NCI-H1930 (cell line): ENCODE data around the gene IL17A.

Experiments used
- DNase-seq, 2 experiments: peaks; one replicate each; lab custom pipeline; 2025; lab: John Stamatoyannopoulos, UW

Gene IL17A

DNA sequence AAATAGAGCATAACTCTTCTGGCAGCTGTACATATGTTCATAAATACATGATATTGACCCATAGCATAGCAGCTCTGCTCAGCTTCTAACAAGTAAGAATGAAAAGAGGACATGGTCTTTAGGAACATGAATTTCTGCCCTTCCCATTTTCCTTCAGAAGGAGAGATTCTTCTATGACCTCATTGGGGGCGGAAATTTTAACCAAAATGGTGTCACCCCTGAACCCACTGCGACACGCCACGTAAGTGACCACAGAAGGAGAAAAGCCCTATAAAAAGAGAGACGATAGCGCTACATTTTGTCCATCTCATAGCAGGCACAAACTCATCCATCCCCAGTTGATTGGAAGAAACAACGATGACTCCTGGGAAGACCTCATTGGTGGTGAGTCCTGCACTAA lies at the start of gene IL17A:
Gene IL17A, plus strand, starts transcription at position 301 of the 400 bp plus-strand sequence. Its CDS starts 57 bp downstream, at position 358.
- DNase-seq = no peak

DNA sequence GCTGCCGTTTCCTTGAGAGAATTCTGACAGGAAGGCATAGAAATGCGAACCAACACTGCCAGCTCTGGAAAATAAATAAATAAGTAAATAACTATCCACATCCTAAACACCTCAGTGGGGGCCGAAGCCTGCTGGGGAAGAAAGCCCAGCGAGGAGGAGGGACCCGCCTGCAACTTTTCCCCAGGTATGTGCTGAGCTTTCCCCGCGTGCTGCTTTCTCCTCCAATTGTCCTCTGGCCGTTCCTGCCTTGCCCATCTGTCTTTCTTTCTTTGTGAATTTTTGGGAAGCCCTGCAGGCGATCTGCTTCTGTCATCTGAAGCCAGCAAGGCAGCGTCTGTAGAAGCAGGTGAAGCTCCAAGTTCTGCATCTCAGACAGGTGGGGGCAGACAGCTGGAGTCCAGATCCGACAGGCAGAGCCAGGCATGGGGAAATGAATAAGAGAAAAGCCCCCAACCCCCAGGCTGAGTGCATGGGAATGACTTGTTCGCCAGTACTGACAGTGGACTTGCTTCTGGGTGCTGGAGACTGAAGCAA lies 49.2 kb upstream of the IL17A start:
- no peak for DNase-seq

DNA sequence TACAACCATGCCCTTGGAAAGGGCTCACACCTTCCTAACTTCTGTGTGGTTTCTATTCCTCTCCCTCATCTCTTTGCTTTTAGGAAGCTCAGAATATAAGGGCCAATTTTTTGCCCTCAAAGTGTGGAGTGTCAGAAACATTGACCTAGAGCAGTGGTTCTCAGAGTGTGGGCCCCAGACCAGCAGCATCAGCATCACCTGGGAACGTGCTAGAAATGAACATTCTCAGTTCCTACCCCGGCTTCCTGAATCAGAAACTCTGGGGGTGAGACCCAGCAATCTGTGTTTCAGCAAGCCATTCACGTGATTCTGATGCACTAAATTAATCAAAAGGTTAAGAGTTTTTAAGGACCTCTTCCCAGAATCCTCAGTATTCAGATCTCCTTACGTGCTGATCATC lies 47.9 kb upstream of the IL17A start:
- no peak for DNase-seq

DNA sequence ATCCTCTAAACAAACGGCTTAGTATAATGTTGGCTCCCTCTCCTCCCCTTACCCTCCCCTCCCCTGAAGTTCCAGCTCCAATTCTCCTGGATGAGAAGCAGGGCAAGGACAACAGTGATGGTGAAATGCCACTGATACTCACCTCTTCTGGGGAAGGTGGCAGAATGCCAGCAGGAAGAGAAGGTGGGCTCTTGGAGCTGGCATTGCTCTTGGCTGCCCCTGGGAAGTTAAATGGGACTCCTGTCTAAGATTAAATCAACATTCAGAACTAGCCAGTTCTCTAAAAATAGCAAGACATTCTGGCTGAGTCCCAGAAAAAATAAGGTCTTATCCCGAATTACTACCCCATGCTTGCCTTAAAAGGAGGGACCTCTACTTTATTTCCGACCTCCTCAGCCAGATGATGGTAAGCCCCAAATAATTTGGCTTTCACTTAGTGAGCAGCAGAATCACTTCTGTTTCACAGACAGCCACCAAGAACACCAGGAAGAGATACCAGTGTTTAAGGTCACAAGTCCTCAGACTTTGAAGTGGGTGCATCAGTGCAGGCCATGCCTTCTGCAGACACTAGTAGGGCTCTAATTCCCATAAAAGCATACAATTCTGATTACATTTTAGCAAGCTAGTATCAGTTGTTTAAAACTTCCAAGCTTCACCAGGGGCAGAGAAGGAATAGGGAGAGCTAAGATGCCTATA lies 46.0 kb upstream of the IL17A start:
- no peak for DNase-seq

DNA sequence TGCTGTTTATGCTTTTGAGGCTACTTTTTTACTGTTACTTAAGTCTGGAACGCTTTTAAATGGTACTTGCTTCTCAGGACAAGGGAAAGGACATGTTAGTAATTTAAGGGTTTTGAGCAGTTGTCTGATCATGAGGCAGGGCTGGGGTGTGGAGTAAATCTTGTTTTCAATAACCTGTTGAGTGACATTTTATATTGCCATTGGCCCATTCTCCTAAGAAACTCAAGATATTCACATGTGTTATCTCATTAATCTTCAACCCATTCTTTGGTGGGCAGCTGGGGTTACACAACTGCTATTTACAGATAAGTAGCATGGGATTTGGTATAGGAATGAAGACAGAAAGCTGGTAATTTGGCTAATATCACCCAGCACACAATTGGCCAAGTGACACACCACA lies 44.6 kb upstream of the IL17A start:
- no peak for DNase-seq

DNA sequence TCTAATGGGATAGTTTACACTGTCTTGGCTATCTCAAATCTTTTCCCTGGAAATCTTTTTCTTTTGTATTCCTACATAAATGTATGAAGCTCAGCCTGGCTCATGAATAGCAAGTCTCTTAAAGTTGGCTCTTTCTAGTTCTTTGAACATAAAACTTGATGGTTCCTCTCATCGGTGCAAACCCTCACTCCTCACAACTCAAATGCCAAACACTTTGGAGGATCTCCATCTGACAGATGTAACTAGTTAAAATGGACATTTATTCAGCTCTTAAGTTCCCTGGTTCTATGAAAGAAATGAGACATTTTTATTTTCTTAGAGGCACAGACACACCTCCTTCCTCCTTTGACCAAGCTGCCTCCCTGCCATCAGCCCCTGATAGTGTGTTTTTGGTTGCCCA lies 43.6 kb upstream of the IL17A start:
- no peak for DNase-seq

DNA sequence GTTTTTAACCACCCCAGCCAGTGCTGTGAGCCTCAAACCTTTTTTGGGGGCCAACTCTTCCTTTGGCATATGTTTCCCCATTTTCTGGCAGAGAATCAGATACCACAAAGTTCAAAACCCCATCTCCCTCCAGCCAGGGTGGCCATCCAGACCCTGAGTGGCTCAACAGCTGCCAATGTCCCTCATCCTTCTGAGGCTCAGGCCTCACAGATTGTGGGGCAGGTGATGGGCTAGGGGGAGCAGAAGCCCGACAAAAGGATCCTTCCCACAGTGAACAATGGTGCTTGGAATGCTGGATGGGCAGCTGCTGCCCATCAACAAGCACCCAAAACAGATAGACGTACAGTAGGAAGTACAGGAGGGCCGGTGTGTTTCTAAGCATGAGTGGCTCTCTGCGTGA lies 42.6 kb upstream of the IL17A start:
- DNase-seq = no peak

DNA sequence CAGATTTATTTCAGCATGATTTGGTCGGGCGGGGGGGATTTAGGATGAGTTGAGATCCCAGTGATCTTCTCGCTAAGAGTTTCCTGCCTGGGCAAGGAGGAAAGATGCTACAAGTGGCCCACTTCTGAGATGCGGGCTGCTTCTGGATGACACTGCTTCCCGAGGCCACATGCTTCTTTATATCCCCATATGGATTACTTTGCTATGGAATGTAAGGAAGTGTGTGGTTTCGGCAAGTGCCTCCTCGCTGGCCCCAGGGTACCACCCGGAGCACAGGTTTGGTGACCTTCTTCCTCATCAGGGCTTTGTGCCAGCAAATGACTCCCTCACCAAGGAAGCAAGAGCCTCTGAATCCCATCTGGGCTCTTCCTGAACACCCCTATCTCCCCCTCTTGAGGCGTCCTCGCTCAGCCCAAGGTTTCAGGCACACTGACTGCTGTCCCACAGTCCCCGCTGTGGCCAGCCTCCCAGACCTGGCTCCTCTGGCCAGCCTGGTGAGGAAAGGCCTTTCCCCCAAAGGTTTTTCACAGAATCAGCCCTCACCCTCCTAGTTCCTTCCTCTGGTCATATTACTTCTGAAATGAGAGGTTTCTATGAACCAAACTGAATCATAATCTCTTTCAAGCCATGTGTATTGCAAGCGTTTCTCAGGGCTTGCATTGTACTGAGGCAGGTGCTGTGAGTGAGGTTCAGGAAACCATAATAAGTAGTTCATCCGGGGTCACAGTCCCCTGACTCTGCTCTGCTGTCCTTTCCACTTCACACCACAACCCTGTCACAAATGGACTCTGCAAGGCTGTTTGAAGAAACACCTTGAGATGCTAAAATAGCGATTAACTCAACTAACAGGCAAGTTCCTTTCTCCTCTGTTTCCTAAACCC lies 41.7 kb upstream of the IL17A start:
- no peak for DNase-seq

DNA sequence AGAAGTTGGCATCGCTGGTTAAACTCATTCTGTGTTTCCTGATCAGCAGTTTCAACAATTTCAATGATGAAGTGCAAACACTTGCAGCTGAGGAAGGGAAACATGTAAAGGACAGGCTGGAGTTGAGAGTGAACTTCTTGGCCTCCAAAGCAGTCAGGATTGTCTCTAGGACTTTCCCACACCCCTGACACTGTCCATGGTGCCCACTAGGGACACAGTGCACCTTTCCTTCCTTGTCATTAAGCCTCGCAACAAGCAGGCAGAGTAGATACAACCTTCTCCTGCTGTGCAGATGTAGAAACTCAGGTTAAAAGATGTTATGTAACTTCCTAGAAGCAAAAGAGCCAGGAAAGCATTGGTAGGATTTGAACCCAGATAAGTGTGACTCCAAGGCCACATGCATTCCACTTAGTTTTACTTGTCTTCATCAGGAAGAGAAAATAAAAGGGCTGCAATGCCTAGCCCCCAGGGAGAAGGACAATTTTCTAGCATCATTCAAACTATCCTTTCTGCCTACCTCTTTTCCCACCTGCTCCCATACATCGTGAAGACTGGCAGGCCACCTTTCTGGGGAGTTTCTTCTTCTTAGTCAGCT lies 39.2 kb upstream of the IL17A start:
- DNase-seq = no peak

DNA sequence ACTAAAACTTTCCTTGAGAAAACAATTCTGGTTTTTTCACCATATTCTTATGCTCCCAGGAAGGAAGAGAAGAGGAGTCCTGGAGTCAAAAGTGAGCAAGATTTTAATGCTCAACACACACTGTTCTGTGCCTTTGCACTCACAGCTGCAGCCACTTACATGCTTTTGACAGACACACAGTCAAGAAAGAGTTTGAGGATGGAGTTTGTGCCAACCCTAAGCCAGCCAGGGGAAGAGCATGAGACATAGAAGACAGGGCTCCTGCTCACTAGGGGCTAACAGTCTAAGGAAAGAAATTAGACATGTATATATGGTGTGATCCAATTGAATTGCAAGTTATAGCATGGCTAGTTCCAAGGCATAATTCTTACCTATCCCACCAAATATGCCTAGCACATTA lies 37.1 kb upstream of the IL17A start:
- DNase-seq = no peak

DNA sequence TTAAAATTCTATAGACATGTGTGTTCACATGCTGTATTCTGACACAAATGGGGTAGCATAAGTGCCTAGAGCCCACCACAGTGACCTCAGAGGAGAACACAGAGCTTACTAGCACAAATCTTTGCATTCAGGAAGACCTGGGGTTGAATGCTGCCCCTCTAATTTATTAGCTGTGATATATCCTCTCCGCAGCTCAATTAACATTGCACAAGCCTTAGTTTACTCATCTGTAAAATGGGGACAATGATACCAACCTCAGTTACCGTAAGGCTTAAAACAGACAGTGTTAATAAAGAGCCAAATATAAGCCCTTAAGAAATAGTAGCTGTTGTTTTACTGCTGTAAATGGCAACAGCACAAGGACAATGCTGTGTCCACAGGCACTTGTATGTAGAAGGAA lies 36.2 kb upstream of the IL17A start:
- DNase-seq = no peak

DNA sequence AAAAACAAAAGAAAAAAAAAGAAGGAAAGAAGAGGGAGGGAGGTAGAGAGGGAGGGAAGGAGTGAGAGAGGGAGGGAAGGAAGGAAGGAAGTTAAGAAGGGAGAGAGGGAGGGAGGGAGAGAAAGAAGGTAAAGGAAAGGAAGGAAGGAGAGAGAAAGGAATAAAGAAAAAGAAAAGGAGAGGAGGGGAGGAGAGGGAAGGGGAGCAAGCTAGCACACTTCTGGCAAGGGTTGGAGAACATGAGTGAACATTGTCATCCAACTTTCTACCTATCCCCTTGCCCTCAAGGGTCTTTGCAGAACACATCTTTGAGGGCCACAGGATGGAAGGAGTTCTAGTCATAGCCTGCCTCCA lies 34.1 kb upstream of the IL17A start:
- DNase-seq = no peak

DNA sequence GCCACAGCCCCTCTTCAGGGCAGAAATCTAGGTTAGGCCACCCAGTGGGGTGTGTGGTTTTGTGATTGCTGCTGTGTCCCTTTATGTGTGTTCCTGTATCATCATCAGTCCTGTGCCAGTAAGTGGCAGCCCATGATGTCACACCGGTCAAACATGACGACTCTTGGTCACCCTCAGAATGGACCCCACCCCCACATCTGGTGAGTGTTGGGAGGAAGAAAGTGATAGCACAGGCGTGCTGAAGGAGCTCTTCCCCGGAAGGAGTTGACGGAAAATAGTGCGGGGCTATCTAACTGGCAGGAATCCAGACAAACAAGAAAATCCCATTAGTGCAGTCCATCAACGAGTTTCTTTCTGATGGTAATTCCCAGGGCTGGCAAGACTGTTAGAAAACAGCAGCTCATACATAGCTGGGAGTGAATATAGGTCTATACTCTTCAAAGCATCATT lies 33.4 kb upstream of the IL17A start:
- no peak for DNase-seq

DNA sequence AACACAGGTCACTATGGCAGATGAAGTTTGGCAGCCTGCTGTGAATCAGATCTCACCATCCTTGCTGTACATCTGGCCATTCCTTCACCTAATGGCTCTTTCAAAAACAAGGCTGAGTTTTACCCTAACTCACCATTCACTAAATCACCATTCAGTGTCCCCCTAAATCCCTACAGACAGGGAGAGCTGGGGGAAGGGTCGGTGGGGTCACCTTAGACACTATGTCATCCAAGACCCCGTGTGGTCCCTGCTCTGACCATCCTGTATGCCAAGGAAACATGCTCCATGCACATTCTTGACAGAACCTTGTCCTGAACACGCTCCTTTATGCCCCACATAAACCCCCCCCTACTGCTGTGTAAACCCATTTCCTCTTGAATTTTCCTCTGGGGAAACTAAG lies 31.8 kb upstream of the IL17A start:
- DNase-seq = no peak

DNA sequence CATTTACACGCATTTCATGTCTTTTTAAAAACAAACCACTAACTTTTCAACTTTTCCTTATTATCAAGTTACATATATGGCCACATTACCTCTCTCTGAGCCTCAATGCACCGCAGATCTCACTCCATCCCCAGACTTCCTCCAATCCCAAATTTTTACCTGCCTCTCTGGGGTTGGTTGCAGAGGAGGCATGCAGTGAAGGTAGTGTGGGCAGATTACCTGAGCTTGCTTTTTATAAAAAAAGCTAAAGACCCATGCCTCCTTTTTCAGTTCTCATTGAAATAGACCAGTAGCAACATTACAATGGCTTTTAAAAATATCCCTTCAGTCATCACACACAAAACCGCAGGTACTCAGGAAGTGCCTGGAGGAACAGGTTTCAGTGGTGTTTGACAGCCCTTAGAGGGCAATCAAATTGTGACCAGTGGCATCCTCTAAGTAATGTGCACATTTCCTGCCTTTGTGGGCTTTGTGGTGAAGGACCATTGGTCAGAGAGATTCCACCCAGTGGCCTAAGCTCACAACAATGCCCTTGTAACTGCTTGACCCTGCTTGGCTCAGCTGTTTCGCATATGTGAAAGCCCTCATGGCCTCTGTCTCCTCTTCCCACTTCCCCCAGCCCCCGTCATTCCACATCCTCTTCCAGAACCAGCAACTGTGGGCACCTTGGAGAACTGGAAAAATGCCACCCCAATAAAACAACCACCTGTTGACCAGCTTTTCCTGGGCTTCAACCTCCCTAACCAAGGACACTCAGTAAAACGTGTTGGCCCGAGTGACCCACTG lies 30.2 kb upstream of the IL17A start:
- DNase-seq = no peak

DNA sequence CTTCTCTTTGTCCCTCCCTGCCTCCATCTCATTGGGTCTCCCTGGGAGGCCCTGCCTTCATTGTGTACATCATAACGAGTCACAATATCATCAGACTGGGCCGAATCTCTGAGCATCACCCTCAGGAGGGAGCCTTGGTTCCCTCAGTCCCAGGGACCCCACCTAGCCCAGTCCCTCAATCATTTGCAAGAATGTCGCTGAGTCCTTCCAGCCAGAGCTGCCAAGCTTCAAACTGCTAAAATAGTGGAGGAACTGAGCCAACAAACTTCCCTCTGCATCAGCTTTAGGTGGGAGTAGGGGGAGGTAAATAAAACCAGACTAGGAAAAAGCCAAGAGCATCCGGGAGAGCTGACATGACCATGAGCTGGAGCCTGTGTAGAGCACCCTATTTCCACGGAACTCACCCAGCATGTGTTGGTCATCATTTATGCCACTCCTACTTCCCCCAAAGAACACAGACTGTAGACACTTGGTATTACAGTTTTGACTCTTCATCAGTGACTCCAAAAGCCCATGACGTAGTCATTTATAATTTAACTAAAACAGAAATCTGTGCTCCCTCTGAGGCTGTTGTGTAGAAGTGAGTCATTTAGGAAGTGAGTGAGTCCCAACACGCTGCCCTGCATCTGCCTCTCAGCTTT lies 28.8 kb upstream of the IL17A start:
- no peak for DNase-seq

DNA sequence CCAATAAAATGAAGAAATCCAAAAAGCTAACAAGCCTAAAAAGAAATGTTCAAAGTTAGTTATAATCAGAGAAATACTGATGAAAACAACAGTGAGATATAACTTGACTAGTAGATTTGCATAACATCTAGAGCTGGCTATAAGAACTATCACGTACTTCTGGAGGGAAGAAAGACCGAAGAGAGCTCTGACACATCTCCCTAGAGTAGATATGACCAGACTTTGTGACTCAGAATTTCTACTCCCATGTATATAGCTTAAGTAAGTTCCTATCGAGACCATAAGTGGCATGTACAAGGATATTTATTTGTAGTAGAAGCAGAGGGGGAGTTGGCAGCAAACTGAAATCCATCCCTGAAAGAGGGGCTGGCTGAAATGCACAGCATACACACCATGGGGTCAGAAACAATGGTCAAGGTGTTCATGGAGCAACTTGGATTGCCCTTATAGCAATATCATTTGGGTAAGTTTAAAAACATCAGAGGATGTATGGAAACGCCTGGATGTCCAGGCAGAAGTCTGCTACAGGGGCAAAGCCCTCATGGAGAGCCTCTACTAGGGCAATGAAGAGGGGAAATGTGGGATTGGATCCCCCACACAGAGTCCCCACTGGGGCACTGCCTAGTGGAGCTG lies 25.6 kb upstream of the IL17A start:
- no peak for DNase-seq

DNA sequence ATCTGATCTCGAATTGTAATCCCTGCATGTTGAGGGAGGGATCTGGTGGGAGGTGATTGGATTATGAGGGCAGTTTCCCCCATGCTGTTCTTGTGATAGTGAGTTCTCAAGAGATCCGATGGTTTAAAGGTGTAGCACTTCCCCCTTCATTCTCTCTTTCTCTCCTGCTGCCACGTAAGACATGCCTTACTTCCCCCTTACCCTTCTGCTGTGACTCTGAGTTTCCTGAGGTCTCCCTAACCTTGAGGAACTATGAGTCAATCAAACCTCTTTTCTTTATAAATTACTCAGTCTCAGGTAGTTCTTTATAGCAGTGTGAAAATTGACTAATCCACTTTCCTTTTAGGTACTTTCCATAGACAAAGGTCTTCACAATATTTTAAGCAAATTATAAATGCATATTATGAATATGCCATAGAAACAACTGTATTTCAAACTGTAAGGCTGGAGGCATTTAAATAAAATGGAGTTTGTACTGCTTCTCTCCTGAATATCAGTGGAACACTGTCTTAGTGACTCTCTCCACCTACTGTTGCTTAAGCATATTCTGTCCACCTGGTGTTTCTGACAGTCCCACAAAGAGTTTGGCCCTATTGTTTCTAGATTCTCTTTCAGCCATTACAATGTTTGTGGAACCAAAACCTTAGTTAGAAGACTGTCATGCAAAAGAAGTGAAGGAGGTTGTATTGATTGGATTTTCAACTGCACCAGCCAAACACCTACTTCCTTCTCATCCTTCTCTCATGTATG lies 24.3 kb upstream of the IL17A start:
- no peak for DNase-seq

DNA sequence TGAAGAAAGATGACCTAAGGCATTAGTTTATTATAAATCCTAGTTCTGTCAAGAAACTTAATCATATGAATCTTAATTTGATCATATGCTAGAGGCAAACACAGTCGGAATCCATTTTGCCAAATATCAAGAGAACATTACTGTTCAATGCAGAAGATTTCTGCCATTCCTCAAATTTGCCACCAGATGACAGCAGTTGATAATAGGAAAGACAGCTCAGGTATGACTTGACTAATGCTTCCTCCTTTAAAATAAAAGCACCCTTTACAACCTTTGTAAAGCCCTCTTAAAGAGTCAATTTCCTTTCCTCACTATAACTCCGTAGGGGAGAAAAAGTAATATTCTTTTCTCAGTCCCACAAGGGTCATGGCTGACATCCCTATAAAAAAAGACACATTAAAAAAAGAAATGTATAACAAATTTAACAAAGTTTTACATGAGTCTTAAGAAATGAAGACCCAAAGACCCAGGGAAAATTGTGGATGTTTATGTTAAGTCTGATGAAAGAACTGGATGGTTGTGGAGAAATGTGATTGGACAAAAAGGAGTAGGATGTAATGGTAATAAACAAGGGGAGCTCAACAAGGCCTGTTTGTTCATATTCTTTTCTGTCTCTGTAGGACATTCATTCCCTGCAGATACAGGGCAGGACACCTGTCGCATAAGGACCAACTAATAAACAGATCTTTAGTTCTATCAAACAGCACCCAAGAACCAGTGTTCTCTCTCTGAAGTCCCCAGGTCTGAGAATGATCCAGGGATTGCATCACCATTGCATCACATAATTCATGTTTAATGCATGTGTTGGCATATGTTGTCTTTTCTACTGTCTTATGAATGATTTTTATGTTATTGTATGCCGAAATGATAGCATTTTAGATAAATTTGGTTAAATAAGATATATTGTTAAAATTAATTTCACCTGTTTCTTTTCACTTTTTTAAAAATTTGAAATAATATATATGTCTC lies 23.0 kb upstream of the IL17A start:
- peak in 1 of 2 experiments; percentile 37 for DNase-seq
